HPDE6-E6E7 (cell line): Measurements from ENCODE around the gene VSIG4.

ENCODE experiments used
- DNase-seq: peaks from one replicate; pipeline ENCODE4 v3.0.0; 2011; ENCODE audit warnings: missing footprints; ENCODE audit errors: extremely low spot score

The VSIG4 gene

GRCh38 chrX:66008328-66008970 lies 31.4 kb downstream of the VSIG4 start:
- DNase-seq: no peak

DNA sequence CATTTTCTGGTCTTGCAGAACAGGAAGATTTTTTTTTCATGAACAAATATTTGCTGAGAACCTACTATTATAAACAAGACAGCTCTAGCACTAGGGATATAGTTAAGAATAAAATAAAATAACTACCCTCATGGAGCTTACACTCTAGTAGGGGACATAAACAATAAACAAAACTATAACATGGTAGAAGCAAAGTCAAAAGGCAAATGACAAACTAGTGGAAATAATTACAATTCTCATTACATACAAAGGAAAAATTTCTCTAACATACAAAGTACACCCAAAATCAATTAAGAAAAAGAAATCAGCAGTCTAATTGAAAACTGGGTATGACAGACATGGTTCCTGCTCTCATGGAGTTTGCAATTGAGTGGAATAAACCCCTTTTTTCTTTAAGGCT lies 32.0 kb downstream of the VSIG4 start:
- DNase-seq: no peak

DNA sequence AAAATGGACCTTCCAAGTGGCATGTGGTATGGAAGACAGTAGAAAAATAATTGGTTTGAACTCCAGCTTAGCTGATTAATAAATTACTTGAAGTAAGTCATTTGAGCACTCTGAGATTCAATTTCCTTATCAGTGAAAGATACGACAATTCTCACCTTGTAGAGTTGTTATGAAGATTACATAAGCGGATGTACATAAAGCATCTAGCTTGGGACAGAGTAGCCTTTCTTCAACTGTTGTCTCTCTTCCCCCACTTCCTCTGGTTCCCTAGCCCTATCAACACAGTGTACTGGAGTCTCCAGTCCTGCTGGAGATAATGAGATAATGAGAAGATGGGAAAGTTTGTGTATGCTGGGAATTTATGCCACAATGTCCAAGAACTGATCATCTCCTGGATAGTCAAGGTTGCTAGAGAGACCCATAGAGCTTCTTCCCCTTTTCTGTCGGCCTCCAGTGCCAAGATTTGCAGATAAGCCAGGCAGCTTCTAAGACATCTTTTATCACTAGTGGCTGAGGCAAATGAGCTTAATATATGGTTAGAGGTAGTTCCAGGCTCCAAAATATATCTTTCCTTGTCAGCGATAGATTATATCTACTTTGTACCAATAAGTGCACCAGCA lies 33.9 kb downstream of the VSIG4 start:
- DNase-seq: no peak

- no peak for DNase-seq
Observed at GRCh38 chrX:66004928-66005829, 34.7 kb downstream of the VSIG4 start.

- no peak for DNase-seq
Observed at GRCh38 chrX:66002824-66003680, 36.8 kb downstream of the VSIG4 start.

GRCh38 chrX:66001596-66001995 lies 38.3 kb downstream of the VSIG4 start:
- DNase-seq: no peak

DNA sequence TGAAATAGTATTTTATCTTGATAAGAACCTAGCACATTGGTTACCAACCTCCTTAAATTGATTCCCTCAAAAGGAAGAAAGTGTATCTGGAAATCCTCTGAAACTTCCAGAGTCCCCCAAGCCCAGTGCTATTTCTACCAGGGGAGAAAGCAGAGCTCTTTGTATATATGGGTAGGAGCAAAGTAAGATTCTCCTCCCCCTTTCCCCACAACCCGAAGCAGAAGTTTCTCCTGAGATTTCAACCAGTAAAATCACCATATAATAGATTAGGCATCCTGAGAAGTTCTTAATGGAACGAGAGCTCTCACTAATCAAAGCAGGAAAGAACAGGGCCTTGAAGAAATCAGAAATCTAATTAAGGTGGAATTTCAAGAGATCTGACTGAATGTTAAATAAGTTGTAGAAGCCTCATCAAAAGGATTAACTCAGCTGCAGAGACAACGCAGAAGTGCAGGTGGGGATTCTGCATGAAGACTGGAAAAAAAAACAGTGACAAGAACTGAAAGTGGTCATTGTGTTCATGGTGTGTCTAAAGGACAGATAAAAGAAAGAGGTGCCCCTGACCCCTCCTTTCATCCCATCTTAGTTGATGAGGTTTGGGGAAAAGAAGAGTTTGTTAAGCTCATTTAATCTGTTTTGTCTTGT lies 39.1 kb downstream of the VSIG4 start:
- DNase-seq: no peak

GRCh38 chrX:66000178-66000577 lies 39.7 kb downstream of the VSIG4 start:
- DNase-seq: no peak

- DNase-seq: no peak
Observed at GRCh38 chrX:65999563-66000148, 40.2 kb downstream of the VSIG4 start.

GRCh38 chrX:65999029-65999562 lies 40.8 kb downstream of the VSIG4 start:
- DNase-seq: no peak

GRCh38 chrX:65997978-65998717 lies 41.7 kb downstream of the VSIG4 start:
- DNase-seq: no peak

GRCh38 chrX:65994519-65995506 lies 45.1 kb downstream of the VSIG4 start:
- no peak for DNase-seq

- DNase-seq: no peak
Observed at GRCh38 chrX:65993915-65994460, 45.9 kb downstream of the VSIG4 start.

DNA sequence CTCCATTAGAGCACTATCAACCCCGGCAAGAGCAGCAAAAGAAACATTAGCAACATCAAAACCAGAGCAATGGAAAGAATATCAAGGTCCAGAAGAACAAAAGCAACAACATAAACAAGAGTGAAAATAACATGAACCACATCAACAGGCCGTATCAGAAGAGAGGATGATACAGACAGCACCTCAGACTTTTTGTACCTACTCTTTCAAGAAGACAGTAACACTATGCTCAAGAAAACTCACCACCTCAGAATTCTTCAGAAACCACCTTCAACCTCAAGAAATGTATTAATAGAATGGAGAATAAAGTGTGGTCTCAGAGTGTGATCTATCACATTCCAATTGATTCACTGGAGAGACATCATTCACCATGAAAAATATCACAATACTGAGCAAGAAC lies 46.5 kb downstream of the VSIG4 start:
- no peak for DNase-seq

DNA sequence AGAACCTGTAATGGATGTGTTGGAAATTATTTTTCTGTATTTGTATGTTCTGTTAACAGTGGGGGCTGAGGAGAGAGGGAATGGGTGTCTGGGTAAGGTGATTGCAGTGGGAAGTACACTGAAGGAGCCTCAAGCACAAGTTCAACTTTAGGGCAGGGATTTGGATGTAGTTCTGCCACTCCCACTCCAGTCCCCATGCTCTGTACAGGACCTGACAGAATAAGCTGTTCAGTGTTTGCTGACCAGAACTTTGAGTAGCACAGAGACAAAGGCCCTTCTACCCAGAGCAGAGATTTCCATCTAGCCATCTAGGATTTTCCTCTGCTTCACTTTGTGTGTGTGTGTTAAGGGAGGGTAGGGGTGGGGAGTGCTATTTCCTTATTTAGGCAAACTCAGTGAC lies 49.2 kb downstream of the VSIG4 start:
- no peak for DNase-seq

- no peak for DNase-seq
Observed at GRCh38 chrX:65987811-65988210, 52.1 kb downstream of the VSIG4 start.

DNA sequence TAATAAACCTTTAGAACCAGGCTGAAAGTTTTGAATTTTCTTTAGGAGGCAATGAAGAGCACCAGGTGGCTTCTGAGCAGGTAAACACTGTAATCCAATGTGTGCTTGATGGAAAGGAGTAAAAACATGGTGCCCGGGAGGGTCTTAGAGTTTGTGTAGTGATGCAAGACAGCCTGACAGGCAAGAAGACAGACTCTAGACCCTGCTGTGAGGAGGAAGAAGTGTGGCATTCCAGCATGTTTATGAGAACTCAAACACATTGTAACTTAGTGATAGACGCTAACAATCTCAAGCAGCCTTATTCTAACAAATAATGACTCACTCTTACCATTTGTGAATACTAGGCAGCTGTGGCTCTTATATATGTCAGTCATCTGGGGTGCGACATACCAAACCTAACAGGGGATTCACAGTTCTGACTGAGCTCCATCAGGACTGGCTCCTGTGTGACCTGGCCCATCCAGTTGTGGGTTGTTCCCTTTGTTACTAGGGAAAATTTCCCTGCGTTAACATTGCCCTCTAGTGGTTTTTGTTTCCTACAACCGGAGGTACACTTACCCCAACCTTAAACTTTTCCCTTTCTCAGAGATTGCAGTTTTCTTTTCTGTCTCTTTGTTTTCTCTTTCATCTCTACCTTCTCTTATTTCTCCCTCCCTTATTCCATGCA lies 53.8 kb downstream of the VSIG4 start:
- DNase-seq: peak; percentile 28

- DNase-seq: no peak
Observed at GRCh38 chrX:65985211-65985610, 54.7 kb downstream of the VSIG4 start.
